Mucosa of stomach (tissue), 1 donor: ENCODE measurements around the gene PLD1.
"Not testable (repeated sequence)": the region's sequence is repeated elsewhere in the genome, so short reads cannot be mapped to it uniquely, and the experiment has no call there.

Experiments used
- H3K27me3 ChIP-seq: one replicate; pipeline ENCODE4 v1.7.0; 2013; ENCODE audit warnings: mild to moderate bottlenecking, low read length; ENCODE audit not compliant: control insufficient read depth, insufficient read depth
- H3K36me3 ChIP-seq: one replicate; pipeline ENCODE4 v1.7.0; 2013; ENCODE audit warnings: low read length; ENCODE audit not compliant: control insufficient read depth, insufficient read depth
- H3K4me1 ChIP-seq: one replicate; pipeline ENCODE4 v1.7.0; 2013; ENCODE audit warnings: mild to moderate bottlenecking, low read length; ENCODE audit not compliant: control insufficient read depth, insufficient read depth
- H3K4me3 ChIP-seq: one replicate; pipeline ENCODE4 v1.7.0; 2013; ENCODE audit warnings: low read length
- H3K9ac ChIP-seq: one replicate; pipeline ENCODE4 v1.7.0; 2013; ENCODE audit warnings: mild to moderate bottlenecking, low read length, moderate library complexity
- H3K9me3 ChIP-seq: one replicate; pipeline ENCODE4 v1.7.0; 2013; ENCODE audit warnings: mild to moderate bottlenecking, low read length, moderate library complexity; ENCODE audit not compliant: control insufficient read depth
- donor health status: Pancreatic carcinoma.

PLD1 gene

GRCh38 chr3:171711461-171712170 is 98.7 kb downstream of the PLD1 start:
- Histone ChIP-seq H3K4me1 (no peaks in the 10 kb centered on the region), H3K36me3 (no peaks in the 10 kb centered on the region), H3K9me3 (no peaks in the 10 kb centered on the region), H3K9ac (no peak overlapping the region), H3K27me3 (no peaks in the 10 kb centered on the region), H3K4me3 (no peak overlapping the region)

- H3K9ac ChIP-seq = no peak overlapping the region
- H3K27me3 ChIP-seq = no peaks in the 10 kb centered on the region
- H3K4me3 ChIP-seq = no peak overlapping the region
- no peaks in the 10 kb centered on the region for H3K4me1 ChIP-seq
- H3K9me3 ChIP-seq = no peaks in the 10 kb centered on the region
- no peaks in the 10 kb centered on the region for H3K36me3 ChIP-seq
Observed at GRCh38 chr3:171710359-171710758, 99.9 kb downstream of the PLD1 start.

GRCh38 chr3:171704814-171705213 is 105.5 kb downstream of the PLD1 start:
- no peaks in the 10 kb centered on the region for H3K4me1 ChIP-seq
- H3K27me3 ChIP-seq = no peaks in the 10 kb centered on the region
- no peaks in the 10 kb centered on the region for H3K36me3 ChIP-seq
- H3K4me3 ChIP-seq = no peak overlapping the region
- H3K9me3 ChIP-seq = no peaks in the 10 kb centered on the region
- H3K9ac ChIP-seq = no peak overlapping the region

GRCh38 chr3:171704002-171704401 is 106.3 kb downstream of the PLD1 start:
- H3K27me3 ChIP-seq = no peaks in the 10 kb centered on the region
- no peaks in the 10 kb centered on the region for H3K9me3 ChIP-seq
- no peak overlapping the region for H3K4me3 ChIP-seq
- H3K9ac ChIP-seq = no peak overlapping the region
- H3K4me1 ChIP-seq = no peaks in the 10 kb centered on the region
- H3K36me3 ChIP-seq = no peaks in the 10 kb centered on the region

GRCh38 chr3:171703144-171703543 is 107.1 kb downstream of the PLD1 start:
- Histone ChIP-seq H3K4me3 (no peak overlapping the region), H3K36me3 (no peaks in the 10 kb centered on the region), H3K27me3 (no peaks in the 10 kb centered on the region), H3K9me3 (no peaks in the 10 kb centered on the region), H3K9ac (no peak overlapping the region), H3K4me1 (no peaks in the 10 kb centered on the region)

GRCh38 chr3:171700653-171701052 is 109.6 kb downstream of the PLD1 start:
- no peak overlapping the region for H3K9ac ChIP-seq
- H3K4me1 ChIP-seq = no peaks in the 10 kb centered on the region
- no peak overlapping the region for H3K4me3 ChIP-seq
- H3K9me3 ChIP-seq = no peaks in the 10 kb centered on the region
- H3K36me3 ChIP-seq = no peaks in the 10 kb centered on the region
- H3K27me3 ChIP-seq = no peaks in the 10 kb centered on the region

GRCh38 chr3:171700157-171700556 is 110.1 kb downstream of the PLD1 start:
- Histone ChIP-seq H3K9me3 (no peaks in the 10 kb centered on the region), H3K4me3 (no peak overlapping the region), H3K36me3 (no peaks in the 10 kb centered on the region), H3K27me3 (no peaks in the 10 kb centered on the region), H3K9ac (no peak overlapping the region), H3K4me1 (no peaks in the 10 kb centered on the region)

GRCh38 chr3:171699601-171700000 is 110.7 kb downstream of the PLD1 start:
- H3K9ac ChIP-seq = no peak overlapping the region
- no peaks in the 10 kb centered on the region for H3K36me3 ChIP-seq
- H3K27me3 ChIP-seq = no peaks in the 10 kb centered on the region
- no peaks in the 10 kb centered on the region for H3K9me3 ChIP-seq
- no peaks in the 10 kb centered on the region for H3K4me1 ChIP-seq
- H3K4me3 ChIP-seq = no peak overlapping the region

GRCh38 chr3:171696805-171697204 is 113.5 kb downstream of the PLD1 start:
- H3K27me3 ChIP-seq = no peaks in the 10 kb centered on the region
- H3K4me1 ChIP-seq = no peaks in the 10 kb centered on the region
- H3K4me3 ChIP-seq = no peak overlapping the region
- no peaks in the 10 kb centered on the region for H3K9me3 ChIP-seq
- H3K9ac ChIP-seq = no peak overlapping the region
- no peaks in the 10 kb centered on the region for H3K36me3 ChIP-seq

GRCh38 chr3:171695426-171695825 is 114.9 kb downstream of the PLD1 start:
- Histone ChIP-seq H3K4me3 (no peak overlapping the region), H3K36me3 (no peaks in the 10 kb centered on the region), H3K9me3 (no peaks in the 10 kb centered on the region), H3K9ac (no peak overlapping the region), H3K27me3 (no peaks in the 10 kb centered on the region), H3K4me1 (no peaks in the 10 kb centered on the region)

GRCh38 chr3:171694888-171695287 is 115.4 kb downstream of the PLD1 start:
- no peak overlapping the region for H3K9ac ChIP-seq
- no peaks in the 10 kb centered on the region for H3K36me3 ChIP-seq
- no peaks in the 10 kb centered on the region for H3K9me3 ChIP-seq
- H3K27me3 ChIP-seq = no peaks in the 10 kb centered on the region
- H3K4me1 ChIP-seq = no peaks in the 10 kb centered on the region
- H3K4me3 ChIP-seq = no peak overlapping the region

GRCh38 chr3:171692551-171692950 is 117.7 kb downstream of the PLD1 start:
- H3K9me3 ChIP-seq, H3K4me3 ChIP-seq, H3K9ac ChIP-seq, H3K27me3 ChIP-seq, H3K4me1 ChIP-seq, H3K36me3 ChIP-seq: not testable (repeated sequence)

- Histone ChIP-seq H3K36me3 (no peaks in the 10 kb centered on the region), H3K9ac (no peak overlapping the region), H3K4me1 (no peaks in the 10 kb centered on the region), H3K27me3 (no peaks in the 10 kb centered on the region), H3K4me3 (no peak overlapping the region), H3K9me3 (no peaks in the 10 kb centered on the region)
Observed at GRCh38 chr3:171691485-171691884, 118.8 kb downstream of the PLD1 start.
